Skin epidermis (tissue), 12 donors: Measurements from ENCODE around the gene PARP3.

Experiments
- H3K27ac ChIP-seq, 21 experiments: fragments of 200-600 bp; sonication (generic) in 11 of 21; one replicate each; pipeline ENCODE4 v1.5.0; 2020; ENCODE audit warnings: mild to moderate bottlenecking in 3 of 21, inconsistent platforms in 2 of 21, moderate library complexity in 2 of 21
- H3K4me3 ChIP-seq, 7 experiments: fragments of 200-600 bp; sonication (generic) in 2 of 7; one replicate each; pipeline ENCODE4 v1.5.0; 2020; ENCODE audit warnings: inconsistent platforms in 2 of 7, mild to moderate bottlenecking in 2 of 7, moderate library complexity in 1 of 7

PARP3 gene

GRCh38 chr3:51933471-51934138, 8.6 kb upstream of the PARP3 start:
- Histone ChIP-seq H3K27ac (no peak overlapping the region), H3K4me3 (no peak overlapping the region)

GRCh38 chr3:51934139-51934850, 7.9 kb upstream of the PARP3 start:
- no peak overlapping the region for H3K4me3 ChIP-seq
- no peak overlapping the region for H3K27ac ChIP-seq

GRCh38 chr3:51934991-51935885, 6.9 kb upstream of the PARP3 start:
- H3K4me3 ChIP-seq: no peak overlapping the region

DNA sequence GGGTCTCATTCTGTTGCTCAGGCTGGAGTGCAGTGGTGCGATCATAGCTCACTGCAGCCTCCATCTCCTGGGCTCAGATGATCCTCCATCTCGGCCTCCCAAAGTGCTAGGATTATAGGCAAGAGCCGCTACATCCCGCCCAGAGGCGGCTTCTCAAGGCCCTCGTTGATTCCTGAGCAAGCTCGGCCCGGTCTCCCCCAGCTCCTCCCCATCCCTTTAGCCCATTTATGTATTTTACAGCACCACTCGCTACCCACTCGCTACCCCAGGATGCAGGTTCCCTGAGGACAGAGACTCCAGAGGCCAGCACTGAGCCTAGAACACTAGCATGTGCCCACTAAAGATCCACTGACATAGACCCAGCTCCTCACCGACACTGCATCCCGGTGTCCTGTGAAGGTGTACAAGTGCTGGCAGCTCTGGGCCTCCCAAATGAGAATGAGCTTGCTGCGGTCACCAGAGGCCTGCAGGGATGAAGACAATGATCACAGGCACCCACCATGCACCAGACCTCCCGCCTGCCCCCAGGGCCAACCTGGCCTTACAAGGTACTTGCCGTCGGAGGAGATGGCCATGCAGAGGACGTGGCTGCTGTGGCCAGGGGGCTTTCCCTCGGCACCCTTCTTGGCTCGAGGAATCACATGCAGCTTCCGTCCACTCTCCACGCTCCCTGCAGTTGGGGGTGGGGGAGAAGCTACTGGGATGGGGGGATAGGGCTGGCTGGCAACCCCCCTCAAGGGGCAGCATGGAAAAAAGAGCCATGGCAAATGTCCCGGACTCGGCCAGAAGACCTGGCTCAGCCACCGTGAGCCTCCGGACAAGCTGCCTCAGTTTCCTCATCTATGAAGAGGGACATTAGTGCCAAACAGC, 6.0 kb upstream of the PARP3 start:
- no peak overlapping the region for H3K27ac ChIP-seq
- H3K4me3 ChIP-seq: no peak overlapping the region

More at GRCh38 chr3:51934991-51935885, 6.9 kb upstream of the PARP3 start:
- no peak overlapping the region for H3K27ac ChIP-seq

DNA sequence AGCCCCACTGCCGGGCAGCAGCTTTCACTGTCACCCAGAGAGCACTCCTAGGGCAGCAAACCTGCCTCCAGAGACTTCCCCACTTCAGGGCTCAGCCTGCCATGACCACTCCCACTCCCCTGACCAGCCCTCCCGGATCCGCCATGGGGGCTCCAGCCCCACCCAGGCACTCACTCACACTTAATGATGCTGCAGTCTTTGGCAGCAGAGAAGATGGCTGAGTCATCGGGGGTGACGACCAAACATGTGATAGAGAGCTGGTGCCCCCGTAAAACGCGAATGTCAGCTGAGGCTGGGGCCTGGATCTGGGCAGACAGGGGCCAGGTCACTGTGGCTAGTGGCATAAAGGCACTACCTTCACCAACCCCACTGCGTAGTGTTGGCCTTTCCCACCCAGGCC, 5.1 kb upstream of the PARP3 start:
- Histone ChIP-seq H3K4me3 (no peak overlapping the region), H3K27ac (no peak overlapping the region)

DNA sequence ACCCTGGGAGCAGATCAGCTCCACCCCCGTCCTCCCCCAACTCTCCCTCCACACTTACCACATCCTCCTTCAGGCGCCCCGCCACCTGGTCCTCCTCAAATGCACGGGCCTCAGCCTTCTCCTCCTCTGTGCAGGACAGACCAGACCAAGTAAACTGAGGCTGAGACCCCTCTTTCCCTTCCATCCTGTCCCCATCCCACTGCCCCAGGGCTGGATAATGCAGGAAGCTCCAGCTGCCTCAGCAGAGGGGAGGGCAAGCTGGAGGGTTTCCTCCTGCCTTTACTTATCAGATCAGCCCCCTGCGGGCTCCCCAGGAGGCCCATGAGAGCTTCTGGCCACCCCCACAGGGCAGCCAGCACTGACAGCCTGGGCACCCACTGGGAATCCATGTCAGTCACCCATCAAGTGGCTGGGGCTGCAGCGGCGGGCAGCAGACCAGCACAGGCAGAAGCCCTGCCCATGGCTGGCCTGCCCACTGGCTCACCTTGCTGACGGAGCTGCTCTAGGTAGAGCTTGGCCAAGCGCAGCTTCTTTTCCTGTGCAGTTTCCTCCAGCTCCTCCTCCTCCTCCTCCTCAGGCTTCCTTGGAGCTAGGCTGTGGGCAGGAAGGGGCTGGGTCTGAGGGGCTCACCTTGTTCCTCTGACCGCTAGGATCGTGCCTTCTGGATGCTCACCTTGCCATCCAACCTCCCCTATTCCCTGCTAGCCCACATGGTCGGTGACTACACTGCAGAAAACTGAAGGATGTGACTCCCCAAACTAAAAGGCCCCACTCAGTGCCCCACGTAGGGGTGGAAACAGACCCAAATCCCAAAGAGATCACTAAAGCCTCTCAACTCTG, 4.3 kb upstream of the PARP3 start:
- H3K27ac ChIP-seq: no peak overlapping the region
- H3K4me3 ChIP-seq: no peak overlapping the region

DNA sequence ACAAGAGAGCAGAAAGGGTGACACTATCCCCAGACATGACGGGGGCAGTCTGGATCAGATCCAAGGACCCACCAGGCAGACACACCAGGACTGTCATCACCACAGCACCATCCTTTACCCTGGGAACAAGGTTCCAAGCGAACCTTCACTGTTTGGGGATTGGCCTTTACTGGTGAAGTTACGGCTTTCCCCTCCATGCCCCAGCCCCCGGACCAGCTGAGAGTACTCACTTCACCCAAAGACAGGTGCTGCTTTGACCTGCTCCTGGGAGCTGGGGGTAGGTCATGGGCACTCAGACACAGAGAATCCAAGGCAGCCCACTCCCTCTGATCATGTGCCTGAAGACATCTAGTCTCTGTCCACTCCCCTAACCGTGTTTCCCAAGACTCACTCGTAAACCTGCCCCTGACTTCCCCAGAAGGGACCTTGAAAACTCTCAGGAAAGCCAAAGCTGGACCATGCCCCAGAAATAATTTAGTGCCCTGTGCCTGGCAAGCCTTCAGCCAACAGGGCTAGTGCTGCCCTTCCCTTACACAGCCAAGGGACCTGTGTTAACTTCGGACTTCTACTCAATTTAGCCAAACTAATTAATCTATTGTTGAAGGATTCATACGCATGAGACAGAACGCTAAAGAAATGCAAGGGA, 3.3 kb upstream of the PARP3 start:
- Histone ChIP-seq H3K4me3 (no peak overlapping the region), H3K27ac (no peak overlapping the region)

GRCh38 chr3:51940648-51941462, 1.3 kb upstream of the PARP3 start:
- Histone ChIP-seq H3K4me3 (peak overlapping the region; percentile 56 to 94 (median 68)), H3K27ac (peak overlapping the region in 18 of 21 experiments; percentile 37 to 94 (median 78))

GRCh38 chr3:51941463-51941797, 733 bp upstream of the PARP3 start:
- H3K4me3 ChIP-seq: peak overlapping the region; percentile 56 to 94 (median 68)
- peak overlapping the region in 18 of 21 experiments; percentile 37 to 94 (median 78) for H3K27ac ChIP-seq

- peak overlapping the region; percentile 46 to 94 (median 56) for H3K4me3 ChIP-seq
- peak overlapping the region; percentile 68 to 97 (median 90) for H3K27ac ChIP-seq
Measured at GRCh38 chr3:51942603-51943450, 664 bp downstream of the PARP3 start.

DNA sequence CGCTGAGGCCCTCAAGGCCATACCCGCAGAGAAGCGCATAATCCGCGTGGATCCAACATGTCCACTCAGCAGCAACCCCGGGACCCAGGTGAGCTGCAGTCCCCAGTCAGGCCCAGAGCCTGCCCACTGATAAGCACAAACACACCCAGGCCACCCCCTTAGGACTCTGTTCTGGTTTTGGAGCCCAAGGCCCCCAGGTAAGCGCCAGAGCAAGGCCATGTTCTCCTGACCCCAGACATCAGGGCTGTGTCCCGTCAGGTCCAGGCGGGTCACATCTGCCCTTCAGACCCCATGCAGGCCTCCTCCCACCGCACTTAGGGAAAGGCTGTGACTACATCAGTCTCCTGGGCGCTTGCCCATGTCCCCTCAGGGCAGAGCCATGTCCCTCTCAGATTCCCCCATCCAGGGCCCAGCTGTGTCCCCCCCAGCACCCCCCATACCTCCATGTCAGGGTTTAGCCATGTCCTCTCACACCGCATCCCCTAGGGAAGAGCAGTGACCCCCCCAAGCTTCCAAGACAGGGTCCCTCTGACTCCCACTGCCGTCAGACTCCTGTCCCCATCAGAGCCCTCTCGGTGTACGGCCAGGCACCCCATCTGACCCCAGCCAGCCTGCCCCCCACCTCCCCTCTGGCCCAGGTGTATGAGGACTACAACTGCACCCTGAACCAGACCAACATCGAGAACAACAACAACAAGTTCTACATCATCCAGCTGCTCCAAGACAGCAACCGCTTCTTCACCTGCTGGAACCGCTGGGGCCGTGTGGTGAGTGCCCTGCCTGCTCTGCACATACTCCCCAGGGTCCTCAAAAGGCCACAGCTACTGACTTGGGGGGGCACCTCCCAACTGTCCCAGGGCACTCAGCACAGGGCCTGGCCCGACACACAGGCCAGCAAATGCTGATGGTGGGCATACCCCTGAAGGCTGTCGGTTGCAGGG, 1.6 kb downstream of the PARP3 start:
- H3K27ac ChIP-seq: peak overlapping the region in 18 of 21 experiments; percentile 79 to 97 (median 90)
- peak overlapping the region in 1 of 7 experiments; percentile 56 for H3K4me3 ChIP-seq

GRCh38 chr3:51944451-51945021, 2.4 kb downstream of the PARP3 start:
- H3K27ac ChIP-seq: no peak overlapping the region
- no peak overlapping the region for H3K4me3 ChIP-seq

- H3K27ac ChIP-seq: no peak overlapping the region
- no peak overlapping the region for H3K4me3 ChIP-seq
Measured at GRCh38 chr3:51945031-51945840, 3.1 kb downstream of the PARP3 start.
